Thyroid gland (tissue), 4 donors: ENCODE results near the gene BRD3OS. TPM values are rescaled to one million over a fixed set of nuclear protein-coding genes. Genes with fewer than 3 reads are reported as not detected.

Experiments used
- DNase-seq, 2 donors: peaks; one replicate each; pipeline ENCODE4 v3.0.0-alpha.2; 2019
- H3K27ac ChIP-seq, 3 donors: fragments of 200-600 bp; sonication (generic); 1 replicate in 2 of 3; 2 replicates in 1 of 3; pipeline ENCODE4 v1.5.1; 2016 to 2019; ENCODE audit warnings: mild to moderate bottlenecking in 1 of 3, moderate library complexity in 1 of 3
- H3K27me3 ChIP-seq: fragments of 200-600 bp; sonication (generic); one replicate; pipeline ENCODE4 v1.5.1; 2019
- H3K36me3 ChIP-seq, 2 donors: fragments of 200-600 bp; sonication (generic); one replicate each; pipeline ENCODE4 v1.5.1; 2016 to 2019
- H3K4me1 ChIP-seq, 2 donors: fragments of 200-600 bp; sonication (generic); one replicate each; pipeline ENCODE4 v1.5.1; 2017 to 2019
- H3K4me3 ChIP-seq, 3 donors: fragments of 200-600 bp; sonication (generic); replicated peaks in 1 of 3; 1 replicate in 2 of 3; 2 replicates in 1 of 3; pipeline ENCODE4 v1.5.1; 2016; ENCODE audit warnings: mild to moderate bottlenecking in 1 of 3
- H3K9me3 ChIP-seq: fragments of 200-600 bp; sonication (generic); one replicate; pipeline ENCODE4 v1.5.1; 2017
- POLR2A ChIP-seq, 2 donors: fragments of 450-650 bp; IDR thresholded peaks; one replicate each; pipeline ENCODE4 v1.6.1; 2017; ENCODE audit warnings: antibody characterized with exemption in 2 of 2, mild to moderate bottlenecking in 2 of 2, moderate library complexity in 1 of 2
- WGBS, 2 donors: methylation state at CpG; one replicate each; pipeline ENCODE4 v1.1.5; 2017; 5-methylcytosine and 5-hydroxymethylcytosine counted together
- intact Hi-C: fragments of 100-400 bp; cut with DNase I; formaldehyde crosslinking; loops from one replicate; pipeline ENCODE4 v1.15.1; 2023
- total RNA-seq, 4 donors: library from RNA; depleted of rRNA; stranded (reverse); fragments of >200 nt; gene quantifications; one replicate each; pipeline ENCODE4 v1.2.3, GENCODE V29; 2016
- TF ChIP-seq, protein P1 (sequence below), 6 experiments: fragments of 200-600 bp in 3 of 6; fragments of 450-650 bp in 3 of 6; sonication (generic) in 3 of 6; IDR thresholded peaks; one replicate each; pipeline ENCODE4 v1.5.1; 2016 to 2019; ENCODE audit warnings: antibody characterized with exemption in 6 of 6, mild to moderate bottlenecking in 2 of 6, inconsistent platforms in 1 of 6, moderate library complexity in 1 of 6

BRD3OS gene
- total RNA-seq, 4 donors from 2014 or later = 26.4 to 29.3 (median 27.2) TPM

DNA sequence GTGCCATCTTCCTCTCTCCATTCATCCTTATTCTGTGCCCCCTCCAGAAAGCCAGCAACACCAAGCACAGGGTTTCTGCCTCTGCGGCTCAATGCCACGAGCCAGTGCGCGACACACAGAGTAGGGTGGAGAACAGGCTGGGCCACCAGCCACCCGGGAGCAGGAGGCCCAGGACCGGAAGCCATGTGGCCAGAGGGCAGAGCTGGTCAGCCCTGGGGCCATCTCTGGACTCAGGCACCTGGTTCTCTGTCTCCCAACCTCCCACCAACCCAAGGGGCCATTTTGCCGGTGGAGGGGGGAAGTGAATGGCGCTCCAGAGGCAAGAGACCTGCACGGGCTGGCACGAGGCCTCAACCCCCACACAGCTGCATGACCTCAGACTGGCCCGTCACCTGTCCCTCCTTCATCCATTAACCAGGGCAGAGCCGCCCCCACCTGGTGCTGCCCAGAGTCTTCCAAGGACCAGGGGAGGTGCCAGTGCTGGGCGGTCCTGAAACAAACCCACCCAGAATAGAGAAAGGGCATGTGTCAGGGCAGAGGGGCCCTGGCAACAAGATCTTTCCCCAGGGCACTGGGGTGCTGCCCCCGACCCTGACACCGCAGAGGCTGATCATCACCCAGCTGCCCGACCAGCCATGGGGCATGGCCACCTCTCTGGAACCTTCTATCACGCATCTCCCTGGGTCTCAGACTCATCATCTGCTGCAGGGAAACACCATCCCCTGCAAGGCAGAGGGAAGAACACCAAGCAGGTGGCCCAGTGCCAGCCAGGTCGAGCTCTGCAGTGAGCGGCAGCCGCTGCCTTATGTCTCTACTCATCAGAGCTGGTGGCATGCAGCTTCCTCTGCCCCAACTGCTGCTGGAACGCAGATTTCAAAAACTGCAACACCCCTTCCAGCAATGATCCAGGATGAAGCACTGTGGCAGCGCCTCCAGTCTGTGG lies 45.1 kb upstream of the BRD3OS start:
- no peaks in the 10 kb centered on the region for H3K36me3 ChIP-seq
- H3K27me3 ChIP-seq = no peaks in the 10 kb centered on the region
- no peak overlapping the region for H3K27ac ChIP-seq
- H3K4me1 ChIP-seq = peaks cover 0 to 20% of the 10 kb centered on the region in 2 donors
- no peak overlapping the region for H3K4me3 ChIP-seq
- intact Hi-C loops = no loop called here
- no peaks in the 10 kb centered on the region for H3K9me3 ChIP-seq
- no peak for DNase-seq
- WGBS, 2 donors = 80 to 88% methylated on average over 14 to 17 of the region's 22 CpGs
- TF ChIP-seq, protein P1, sequence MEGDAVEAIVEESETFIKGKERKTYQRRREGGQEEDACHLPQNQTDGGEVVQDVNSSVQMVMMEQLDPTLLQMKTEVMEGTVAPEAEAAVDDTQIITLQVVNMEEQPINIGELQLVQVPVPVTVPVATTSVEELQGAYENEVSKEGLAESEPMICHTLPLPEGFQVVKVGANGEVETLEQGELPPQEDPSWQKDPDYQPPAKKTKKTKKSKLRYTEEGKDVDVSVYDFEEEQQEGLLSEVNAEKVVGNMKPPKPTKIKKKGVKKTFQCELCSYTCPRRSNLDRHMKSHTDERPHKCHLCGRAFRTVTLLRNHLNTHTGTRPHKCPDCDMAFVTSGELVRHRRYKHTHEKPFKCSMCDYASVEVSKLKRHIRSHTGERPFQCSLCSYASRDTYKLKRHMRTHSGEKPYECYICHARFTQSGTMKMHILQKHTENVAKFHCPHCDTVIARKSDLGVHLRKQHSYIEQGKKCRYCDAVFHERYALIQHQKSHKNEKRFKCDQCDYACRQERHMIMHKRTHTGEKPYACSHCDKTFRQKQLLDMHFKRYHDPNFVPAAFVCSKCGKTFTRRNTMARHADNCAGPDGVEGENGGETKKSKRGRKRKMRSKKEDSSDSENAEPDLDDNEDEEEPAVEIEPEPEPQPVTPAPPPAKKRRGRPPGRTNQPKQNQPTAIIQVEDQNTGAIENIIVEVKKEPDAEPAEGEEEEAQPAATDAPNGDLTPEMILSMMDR (IDR thresholded peaks at IDR 0.05) = no peak
- TF ChIP-seq POLR2A (IDR thresholded peaks at IDR 0.05) = no peak

DNA sequence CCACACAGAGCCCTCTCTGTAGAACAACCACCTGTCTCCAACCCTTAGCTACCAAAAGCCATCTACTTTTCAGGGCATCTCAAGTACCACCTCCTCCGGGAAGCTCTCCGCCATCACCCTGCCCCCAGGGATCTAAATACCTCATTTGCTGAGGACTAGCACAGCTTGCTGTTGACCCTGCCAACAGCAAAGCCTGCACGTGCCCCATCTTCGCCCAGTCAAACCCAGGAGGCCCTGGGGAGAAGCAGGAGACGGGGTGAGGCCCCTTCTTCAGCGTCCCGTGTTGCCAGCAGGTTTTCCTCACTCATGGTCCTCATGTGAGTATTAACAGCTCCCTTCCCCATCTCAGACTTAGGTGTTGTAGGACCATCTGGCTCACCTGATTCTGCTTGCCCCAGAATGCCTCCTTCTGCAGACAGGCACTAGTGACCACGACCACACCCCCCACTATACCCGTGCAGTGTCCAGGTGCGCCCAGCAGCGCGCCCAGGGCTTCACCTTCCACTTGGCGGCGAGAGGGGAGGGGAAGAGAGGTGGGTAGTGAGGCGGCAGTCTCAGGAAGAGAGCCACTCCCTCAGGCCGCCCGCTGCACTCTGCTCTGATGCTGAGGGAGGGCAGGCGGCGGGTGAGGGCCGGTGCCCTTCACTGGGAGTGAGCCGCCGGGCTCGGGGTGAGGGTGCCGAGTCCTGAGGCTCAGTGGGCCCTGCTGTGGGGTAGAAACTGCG lies 44.3 kb upstream of the BRD3OS start:
- no peak overlapping the region for H3K27ac ChIP-seq
- no peak overlapping the region for H3K4me3 ChIP-seq
- H3K4me1 ChIP-seq = peaks cover 0 to 20% of the 10 kb centered on the region in 2 donors
- no peak for TF ChIP-seq POLR2A (IDR thresholded peaks at IDR 0.05)
- TF ChIP-seq, protein P1 (IDR thresholded peaks at IDR 0.05) = no peak
- no peaks in the 10 kb centered on the region for H3K9me3 ChIP-seq
- no peaks in the 10 kb centered on the region for H3K36me3 ChIP-seq
- H3K27me3 ChIP-seq = no peaks in the 10 kb centered on the region
- WGBS, 2 donors = 82 to 85% methylated on average over 9 to 24 of the region's 25 CpGs
- DNase-seq = no peak
- intact Hi-C loops = no loop called here

DNA sequence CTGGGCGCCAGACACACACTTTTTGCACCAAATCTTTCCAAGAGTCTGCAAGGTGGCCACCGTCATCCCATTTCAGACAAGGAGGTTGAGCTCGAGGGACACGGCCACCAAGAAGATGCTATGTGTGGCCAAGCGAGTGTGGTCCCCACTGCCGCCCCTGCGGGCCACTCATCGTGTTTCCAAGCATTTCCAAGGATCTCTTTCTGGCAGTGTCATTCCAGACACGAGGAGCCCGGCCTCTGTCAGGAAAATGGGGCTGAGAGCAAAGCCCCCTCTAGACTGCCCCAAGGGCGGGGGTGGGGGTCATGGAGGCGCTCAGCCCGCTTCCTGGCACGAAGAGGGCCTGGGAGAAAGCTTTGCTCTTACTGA lies 43.7 kb upstream of the BRD3OS start:
- DNase-seq = no peak
- H3K4me3 ChIP-seq = no peak overlapping the region
- peaks cover 0 to 20% of the 10 kb centered on the region in 2 donors for H3K4me1 ChIP-seq
- TF ChIP-seq POLR2A (IDR thresholded peaks at IDR 0.05) = no peak
- no peaks in the 10 kb centered on the region for H3K9me3 ChIP-seq
- no peak overlapping the region for H3K27ac ChIP-seq
- no peaks in the 10 kb centered on the region for H3K36me3 ChIP-seq
- H3K27me3 ChIP-seq = no peaks in the 10 kb centered on the region
- 89 to 98% methylated on average over 13 to 14 of the region's 14 CpGs for WGBS, 2 donors
- intact Hi-C loops = no loop called here

DNA sequence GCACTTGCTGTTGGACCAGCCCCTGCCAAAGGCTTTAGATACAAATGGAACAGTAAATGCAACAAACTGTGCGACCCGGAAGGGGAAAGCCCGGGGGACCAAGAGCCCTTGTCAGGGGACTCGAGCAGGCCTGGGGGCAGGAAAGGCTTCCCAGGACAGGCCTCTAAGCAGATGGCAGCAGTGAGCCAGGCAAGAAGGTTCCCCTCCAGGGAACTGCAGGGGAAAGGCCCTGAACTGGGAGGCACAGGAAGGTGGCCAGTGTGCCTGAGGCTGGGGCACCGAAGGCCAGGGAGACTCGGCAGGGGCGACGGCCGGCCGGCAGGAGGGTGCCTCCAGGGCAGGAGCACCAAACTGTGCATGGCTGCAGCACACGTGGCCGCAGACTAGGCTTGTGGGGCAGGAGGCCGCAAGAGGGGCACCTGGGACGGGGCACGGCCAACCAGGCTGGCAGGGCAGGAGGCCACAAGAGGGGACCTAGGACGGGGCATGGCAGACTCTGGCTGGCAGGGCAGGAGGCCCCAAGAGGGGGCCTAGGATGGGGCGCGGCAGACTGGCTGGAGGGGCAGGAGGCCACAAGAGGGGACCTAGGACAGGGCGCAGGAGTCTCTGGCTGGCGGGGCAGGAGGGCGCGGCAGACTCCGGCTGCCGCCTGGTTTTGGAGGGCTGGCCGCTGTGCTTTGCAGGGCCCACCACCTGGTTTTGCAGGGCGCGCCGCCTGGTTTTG lies 43.2 kb upstream of the BRD3OS start:
- Histone ChIP-seq H3K27me3 (no peaks in the 10 kb centered on the region), H3K4me1 (peaks cover 0 to 20% of the 10 kb centered on the region in 2 donors), H3K27ac (no peak overlapping the region), H3K9me3 (no peaks in the 10 kb centered on the region), H3K36me3 (no peaks in the 10 kb centered on the region), H3K4me3 (no peak overlapping the region)
- 80 to 90% methylated on average over 26 to 27 of the region's 28 CpGs for WGBS, 2 donors
- intact Hi-C loops = no loop called here
- no peak for TF ChIP-seq POLR2A (IDR thresholded peaks at IDR 0.05)
- TF ChIP-seq, protein P1 (IDR thresholded peaks at IDR 0.05) = no peak
- no peak for DNase-seq

DNA sequence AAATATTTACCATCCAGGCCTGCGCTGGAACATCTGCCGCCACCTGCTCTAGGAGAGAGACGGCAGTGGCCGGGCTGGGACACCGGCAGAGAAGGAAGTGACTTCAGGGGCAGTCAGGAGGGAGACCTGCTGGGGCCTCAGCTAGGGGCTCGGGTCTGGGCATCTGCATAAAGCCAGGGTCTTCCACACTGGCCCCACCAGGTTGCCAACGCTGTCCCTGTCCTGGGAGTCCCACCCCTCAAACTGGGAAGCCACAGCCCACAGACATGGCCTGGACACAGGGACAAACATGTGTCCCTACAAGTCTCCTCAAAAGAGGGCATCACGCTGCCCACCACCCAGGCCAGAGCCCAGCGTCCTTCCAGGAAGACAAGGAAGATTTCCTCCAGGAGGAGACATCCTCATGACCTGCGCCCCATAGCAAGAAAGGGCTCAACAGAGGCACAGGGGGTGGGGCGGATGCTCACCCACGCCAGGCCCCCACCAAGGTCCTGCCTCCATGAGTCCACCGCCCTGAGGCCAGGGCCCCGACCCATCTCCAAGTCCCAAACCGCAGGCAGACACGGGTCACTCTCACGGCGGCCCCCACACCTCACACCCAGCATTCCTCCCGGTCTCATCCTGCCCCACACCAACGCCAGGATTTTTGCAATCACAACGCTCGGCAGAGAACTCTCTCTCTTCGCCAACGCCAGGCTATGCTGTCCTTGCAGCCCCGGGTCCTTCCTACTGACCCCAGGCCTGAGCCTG lies 42.1 kb upstream of the BRD3OS start:
- 89 to 95% methylated on average over 17 to 25 of the region's 25 CpGs for WGBS, 2 donors
- intact Hi-C loops = no loop called here
- no peaks in the 10 kb centered on the region for H3K27me3 ChIP-seq
- no peaks in the 10 kb centered on the region for H3K9me3 ChIP-seq
- H3K4me3 ChIP-seq = no peak overlapping the region
- TF ChIP-seq, protein P1 (IDR thresholded peaks at IDR 0.05) = no peak
- no peak for TF ChIP-seq POLR2A (IDR thresholded peaks at IDR 0.05)
- DNase-seq = no peak
- H3K4me1 ChIP-seq = peaks cover 0 to 20% of the 10 kb centered on the region in 2 donors
- no peak overlapping the region for H3K27ac ChIP-seq
- no peaks in the 10 kb centered on the region for H3K36me3 ChIP-seq
